ENCODE data around the gene PADI1.

PADI1 gene

GRCh38 chr1:17295292-17295691, 90.4 kb downstream of the PADI1 start:
- DNase-seq (ENCODE audit: low read depth in 1 of 2, low spot score in 1 of 2) = no peak

Data from activated CD4-positive, alpha-beta T cell treated with anti-CD3 and anti-CD28 coated beads, Interleukin-2, amount 50 U/mL, for 24 hours (primary cell).